Urinary bladder (tissue), 4 donors: Measurements from ENCODE around the gene RHBDF2. TPM values are rescaled to one million over a fixed set of nuclear protein-coding genes. Genes with fewer than 3 reads are reported as not detected.
A peak's percentile ranks its signal among the peaks of the same experiment; 100 is the strongest.

ENCODE experiments used
- DNase-seq: peaks from one replicate; pipeline ENCODE4 v3.0.0-alpha.2; 2015; ENCODE audit errors: extremely low spot score
- H3K27ac ChIP-seq: one replicate; pipeline ENCODE4 v1.5.1; 2013; ENCODE audit warnings: low read depth, mild to moderate bottlenecking, moderate library complexity
- H3K36me3 ChIP-seq: one replicate; pipeline ENCODE4 v1.6.1; 2013; ENCODE audit warnings: mild to moderate bottlenecking, moderate library complexity; ENCODE audit not compliant: insufficient read depth
- H3K4me1 ChIP-seq: one replicate; pipeline ENCODE4 v1.6.1; 2013; ENCODE audit warnings: mild to moderate bottlenecking, moderate library complexity; ENCODE audit not compliant: insufficient read depth
- H3K4me3 ChIP-seq: one replicate; pipeline ENCODE4 v1.5.1; 2013; ENCODE audit warnings: low read depth, low read length
- whole genome bisulfite sequencing: extraction: QIAGEN DNeasy Blood & Tissue Kit; methylation state at CpG from one replicate; pipeline ENCODE4 v1.1.7; 2013; 5-methylcytosine and 5-hydroxymethylcytosine counted together
- polyA plus RNA-seq: library from polyadenylated mRNA; stranded (reverse); fragments of 200-250 nt; gene quantifications from one replicate; pipeline ENCODE4 v1.2.3, GENCODE V29; 2013
- total RNA-seq: library from RNA; depleted of rRNA; stranded (reverse); fragments of >200 nt; gene quantifications from one replicate; pipeline ENCODE4 v1.2.3, GENCODE V29; 2014
- donor health status: healthy with polysubstance abuse.
- donor health status: healthy.

RHBDF2 gene
- total and polyA plus RNA-seq, 2 donors: 4.2 to 17.2 TPM

DNA sequence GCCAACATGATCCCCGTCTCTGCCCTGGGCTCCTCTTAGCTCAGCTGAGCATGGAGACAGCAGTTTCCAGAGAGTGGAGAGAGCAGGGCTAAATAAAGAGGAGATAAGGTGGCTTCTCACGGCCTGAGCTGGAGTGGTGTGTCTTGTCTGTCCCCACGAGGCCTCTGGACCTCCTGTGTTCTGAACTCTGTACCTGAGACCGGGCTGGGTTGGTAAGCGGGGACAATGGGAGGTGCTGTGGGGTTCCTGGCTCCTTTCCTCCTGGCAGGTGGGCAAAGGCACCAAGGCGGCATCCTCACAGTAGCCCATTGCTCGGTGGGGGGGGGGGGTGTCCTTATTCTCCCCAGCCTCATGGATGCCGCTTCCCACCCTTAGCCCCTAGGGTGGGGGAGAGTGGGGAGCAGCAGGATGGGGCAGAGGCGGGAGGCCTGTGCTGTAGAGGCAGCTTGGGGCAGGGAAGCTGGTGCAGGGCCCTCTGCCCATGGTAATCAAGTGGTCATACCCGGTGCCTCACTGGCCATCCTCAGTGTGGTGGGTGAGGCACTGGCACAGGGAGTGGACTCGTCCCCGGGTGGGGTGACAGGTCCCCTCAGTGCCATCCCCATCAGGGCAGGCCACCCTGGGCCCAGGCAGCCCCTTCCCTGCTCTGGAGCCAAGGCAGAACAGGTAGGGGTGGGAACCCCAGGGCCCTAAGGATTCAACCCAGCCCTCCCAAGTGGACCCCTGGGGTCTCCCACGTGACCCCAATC, 31.1 kb downstream of the RHBDF2 start:
- WGBS: 93% methylated on average over 13 of the region's 13 CpGs
- H3K36me3 ChIP-seq: no peaks in the 10 kb centered on the region

DNA sequence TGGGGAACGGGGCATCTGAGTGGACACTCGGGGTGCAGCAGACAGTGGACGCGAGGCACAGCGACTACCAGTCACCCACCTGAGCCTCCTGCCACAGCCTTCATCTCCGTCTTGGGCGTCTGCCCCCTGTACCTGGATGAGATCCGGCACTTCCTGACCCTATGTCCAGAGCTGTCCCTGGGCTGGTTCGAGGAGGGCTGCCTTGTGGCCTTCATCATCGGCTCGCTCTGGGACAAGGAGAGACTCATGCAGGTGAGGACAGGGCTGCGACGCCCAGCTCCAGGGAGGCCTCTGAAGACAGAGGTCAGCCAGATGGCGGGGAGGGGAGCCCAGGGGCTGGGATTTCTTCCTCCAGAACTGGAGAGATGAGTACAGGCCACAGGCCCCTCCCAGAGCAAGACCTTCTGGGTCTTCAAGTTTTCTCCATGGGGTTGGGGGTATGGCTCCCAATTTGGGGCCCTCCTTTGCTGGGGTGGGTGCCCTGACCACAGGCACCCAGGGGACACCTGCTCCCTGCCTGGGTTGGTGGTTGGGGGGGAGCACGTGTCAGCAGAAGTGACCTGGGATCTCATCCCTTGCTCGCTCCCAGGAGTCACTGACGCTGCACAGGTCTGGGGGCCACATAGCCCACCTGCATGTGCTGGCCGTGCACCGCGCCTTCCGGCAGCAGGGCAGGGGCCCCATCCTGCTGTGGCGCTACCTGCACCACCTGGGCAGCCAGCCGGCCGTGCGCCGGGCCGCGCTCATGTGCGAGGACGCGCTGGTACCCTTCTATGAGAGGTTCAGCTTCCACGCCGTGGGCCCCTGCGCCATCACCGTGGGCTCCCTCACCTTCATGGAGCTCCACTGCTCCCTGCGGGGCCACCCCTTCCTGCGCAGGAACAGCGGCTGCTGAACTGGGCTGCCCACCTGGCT, 31.9 kb downstream of the RHBDF2 start:
- no peak for DNase-seq
- Histone ChIP-seq H3K27ac (no peak overlapping the region), H3K36me3 (no peaks in the 10 kb centered on the region), H3K4me1 (no peaks in the 10 kb centered on the region), H3K4me3 (no peak overlapping the region)
- 96% methylated on average over 38 of the region's 38 CpGs for WGBS

More for the DNA sequence above, 31.1 kb downstream of the RHBDF2 start:
- Histone ChIP-seq H3K27ac (no peak overlapping the region), H3K4me3 (no peak overlapping the region), H3K4me1 (no peaks in the 10 kb centered on the region)
- no peak for DNase-seq

DNA sequence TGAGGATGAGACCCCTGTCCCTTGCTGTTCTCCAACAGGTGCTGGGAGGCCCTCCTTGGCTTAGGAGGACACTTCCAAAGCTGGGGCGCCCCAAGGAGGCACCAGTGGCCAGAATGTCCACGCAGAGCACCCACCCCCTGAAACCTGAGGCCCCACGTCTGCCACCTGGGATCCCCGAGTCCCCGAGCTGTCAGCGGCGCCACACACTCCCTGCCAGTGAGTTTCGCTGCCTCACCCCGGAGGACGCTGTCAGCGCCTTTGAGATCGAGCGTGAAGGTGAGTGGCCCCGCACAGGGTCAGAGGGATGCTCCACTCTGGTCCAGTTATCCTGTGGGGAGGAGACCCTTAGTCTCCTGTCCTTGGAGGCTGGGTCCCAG, 32.6 kb downstream of the RHBDF2 start:
- 96% methylated on average over 14 of the region's 14 CpGs for WGBS
- DNase-seq: no peak
- Histone ChIP-seq H3K27ac (no peak overlapping the region), H3K36me3 (no peaks in the 10 kb centered on the region), H3K4me1 (no peaks in the 10 kb centered on the region), H3K4me3 (no peak overlapping the region)

DNA sequence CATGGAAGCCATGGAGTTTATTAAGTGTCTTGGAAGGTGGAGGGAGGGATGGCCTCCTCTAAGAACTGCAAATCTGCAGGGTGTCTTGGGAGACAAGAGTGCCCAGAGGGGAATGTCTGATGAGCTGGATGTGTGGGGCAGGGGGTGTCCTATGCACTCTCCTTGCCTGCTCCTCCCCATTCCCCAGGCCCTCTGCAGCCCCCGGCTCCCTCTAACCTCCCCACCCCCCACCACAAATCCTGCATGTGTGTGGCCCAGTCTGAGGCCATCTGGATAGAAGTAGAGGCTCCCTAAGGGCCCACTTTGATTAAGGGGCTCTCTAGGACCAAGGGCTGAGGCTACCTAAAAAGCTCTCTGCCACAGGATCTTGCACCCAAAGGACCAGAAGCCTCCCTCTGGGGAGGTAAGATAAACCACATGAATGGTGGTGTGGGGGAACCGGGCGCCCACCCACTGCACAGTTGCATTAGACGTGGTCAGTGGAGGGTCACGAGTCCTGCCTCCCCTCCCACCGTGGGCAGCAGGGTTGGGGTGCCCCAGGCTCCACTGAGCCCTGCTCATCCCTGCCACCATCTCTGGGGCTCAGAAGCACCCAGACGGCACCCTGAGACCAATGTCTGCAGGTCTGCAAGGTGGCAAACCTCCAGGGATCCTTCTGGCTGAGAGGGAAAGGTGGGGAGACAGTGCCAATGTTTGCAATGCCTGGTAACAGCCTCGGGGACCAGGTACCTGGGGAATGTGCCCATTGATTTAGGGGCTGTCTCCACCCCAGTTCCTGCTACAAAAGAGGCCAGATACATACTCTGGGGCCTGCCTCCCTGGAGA, 33.2 kb downstream of the RHBDF2 start:
- whole genome bisulfite sequencing: 84% methylated on average over 8 of the region's 8 CpGs
- no peak overlapping the region for H3K27ac ChIP-seq

DNA sequence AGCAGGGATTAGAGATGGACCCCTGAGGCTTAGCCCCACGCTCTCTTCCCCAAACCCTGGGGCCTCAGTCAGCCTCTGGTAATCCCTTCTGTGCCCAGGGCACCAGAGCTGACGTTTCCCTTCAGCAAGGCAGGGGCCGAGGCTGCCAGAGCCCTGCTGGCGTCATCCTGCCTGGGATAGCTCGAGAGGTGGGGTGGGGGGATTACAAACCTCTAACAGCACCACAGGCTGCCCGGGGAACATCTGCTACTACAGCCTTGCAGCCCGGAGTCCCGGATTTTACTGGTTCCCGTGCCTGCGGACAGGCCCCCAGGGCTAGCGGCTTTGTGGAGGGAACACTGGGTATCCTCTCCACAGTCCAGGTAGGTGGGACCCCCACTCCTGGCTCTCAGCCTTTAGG, 33.9 kb downstream of the RHBDF2 start, which contains the start of gene AANAT:
AANAT (plus strand) TSS at position 238 of the 400 bp plus-strand sequence. CDS start 1,144 bp downstream, outside the sequence.
- H3K27ac ChIP-seq: no peak within 1 kb of the TSS
- H3K36me3 ChIP-seq: no peaks in the 10 kb centered on the region
- DNase-seq: no peak
- WGBS: 62% methylated on average over 11 of the region's 11 CpGs
- no peak within 1 kb of the TSS for H3K4me3 ChIP-seq
- H3K4me1 ChIP-seq: no peaks in the 10 kb centered on the region

More for the DNA sequence above, 33.2 kb downstream of the RHBDF2 start:
- no peak overlapping the region for H3K4me3 ChIP-seq
- DNase-seq: no peak
- H3K36me3 ChIP-seq: no peaks in the 10 kb centered on the region
- no peaks in the 10 kb centered on the region for H3K4me1 ChIP-seq

DNA sequence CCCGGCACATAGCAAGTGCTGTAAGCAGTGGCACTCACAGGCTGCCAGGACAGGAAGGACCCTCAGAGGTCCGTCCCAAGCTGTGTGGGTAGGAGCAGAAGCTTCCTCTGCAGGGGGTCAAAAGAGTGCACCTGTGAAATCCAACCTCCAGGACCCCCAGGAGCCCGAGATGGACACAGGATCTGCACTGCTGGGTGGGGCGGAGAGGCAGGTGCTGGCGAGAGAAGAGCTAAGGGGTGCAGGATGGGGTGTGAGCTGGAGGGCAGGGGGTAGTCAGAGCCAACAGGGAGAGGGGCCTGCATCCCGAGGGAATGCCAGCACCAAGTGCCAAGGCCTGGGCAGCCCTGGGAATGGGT, 34.5 kb downstream of the RHBDF2 start:
- H3K4me1 ChIP-seq: no peaks in the 10 kb centered on the region
- no peak overlapping the region for H3K27ac ChIP-seq
- no peaks in the 10 kb centered on the region for H3K36me3 ChIP-seq
- DNase-seq: no peak
- WGBS: 89% methylated on average over 6 of the region's 6 CpGs
- no peak overlapping the region for H3K4me3 ChIP-seq

DNA sequence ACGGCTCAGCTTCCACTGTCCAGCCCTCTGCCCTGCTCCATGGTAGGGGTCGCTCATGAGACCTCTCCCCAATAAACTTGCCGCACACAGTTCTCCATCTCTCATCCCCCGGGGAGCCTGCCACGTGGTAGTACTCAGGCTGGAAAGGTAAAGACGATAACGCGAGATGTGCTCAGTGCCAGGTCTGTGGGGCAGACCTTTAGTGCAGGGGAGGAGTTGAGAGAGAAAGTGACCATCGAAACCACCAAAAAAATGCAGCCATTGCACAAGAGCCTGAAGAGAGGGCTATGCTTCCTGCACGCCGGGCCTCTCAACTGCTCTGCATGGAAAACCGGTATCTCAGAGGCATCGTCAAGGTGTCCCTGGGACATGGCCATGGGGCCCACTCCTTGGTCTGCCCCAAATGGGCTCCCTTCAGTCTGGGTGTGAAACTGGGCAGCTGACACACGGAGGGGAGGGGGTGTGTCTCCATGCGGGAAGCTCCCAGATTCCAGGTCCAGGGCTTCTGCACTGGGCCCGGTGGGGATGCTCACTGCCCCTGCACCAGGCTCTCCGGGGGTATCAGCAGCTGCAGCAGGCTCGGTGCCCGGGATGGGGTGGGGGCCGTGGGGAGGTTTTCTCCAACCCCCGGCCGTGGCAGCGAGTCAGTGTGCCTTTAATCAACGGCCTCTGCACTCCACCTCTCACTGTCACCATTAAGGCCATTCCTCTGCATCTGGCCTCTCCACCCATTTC, 38.5 kb downstream of the RHBDF2 start:
- Histone ChIP-seq H3K36me3 (no peaks in the 10 kb centered on the region), H3K4me3 (no peak overlapping the region), H3K4me1 (no peaks in the 10 kb centered on the region), H3K27ac (no peak overlapping the region)
- DNase-seq: no peak
- 77% methylated on average over 24 of the region's 24 CpGs for WGBS

DNA sequence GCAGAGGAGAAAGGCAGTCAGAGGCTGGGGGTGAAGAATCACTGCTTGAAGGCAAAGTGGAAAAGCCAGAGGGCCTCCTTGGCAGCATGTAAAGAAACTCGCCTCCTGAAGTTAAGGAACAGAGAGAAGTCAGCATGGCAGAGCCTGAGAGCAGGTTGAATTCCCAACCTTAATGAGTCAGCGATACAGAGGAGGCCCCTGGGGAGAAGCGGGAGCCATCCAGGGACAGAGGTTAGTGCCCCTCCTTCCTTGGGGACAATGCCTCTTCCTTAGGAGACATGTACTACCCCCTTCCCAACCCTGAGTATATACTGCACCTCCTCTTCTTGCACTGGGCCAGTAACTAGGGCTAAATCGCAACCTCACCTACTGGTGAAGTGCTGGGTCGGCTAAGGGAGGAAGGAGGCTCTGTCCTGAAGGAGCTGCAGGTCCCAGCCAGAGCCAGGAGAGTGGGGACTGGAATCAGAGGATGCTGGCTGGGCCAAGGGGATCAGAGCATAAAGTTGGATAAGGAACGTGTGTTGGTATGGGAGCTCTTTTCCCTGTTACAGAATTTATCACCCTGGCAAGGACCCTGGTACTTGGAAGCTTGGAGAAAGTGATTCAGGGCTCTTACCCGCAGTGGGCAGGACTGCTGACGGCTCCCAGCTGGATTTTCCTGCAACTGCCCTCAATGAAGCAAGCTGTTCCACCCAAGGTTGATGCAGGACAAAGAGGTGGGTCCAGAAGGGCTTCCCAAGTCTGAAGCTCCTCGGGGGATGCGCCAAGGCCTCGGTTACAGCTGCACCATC, 39.3 kb downstream of the RHBDF2 start:
- Histone ChIP-seq H3K4me1 (no peaks in the 10 kb centered on the region), H3K36me3 (no peaks in the 10 kb centered on the region), H3K4me3 (no peak overlapping the region), H3K27ac (no peak overlapping the region)
- DNase-seq: no peak
- 73% methylated on average over 11 of the region's 11 CpGs for WGBS

DNA sequence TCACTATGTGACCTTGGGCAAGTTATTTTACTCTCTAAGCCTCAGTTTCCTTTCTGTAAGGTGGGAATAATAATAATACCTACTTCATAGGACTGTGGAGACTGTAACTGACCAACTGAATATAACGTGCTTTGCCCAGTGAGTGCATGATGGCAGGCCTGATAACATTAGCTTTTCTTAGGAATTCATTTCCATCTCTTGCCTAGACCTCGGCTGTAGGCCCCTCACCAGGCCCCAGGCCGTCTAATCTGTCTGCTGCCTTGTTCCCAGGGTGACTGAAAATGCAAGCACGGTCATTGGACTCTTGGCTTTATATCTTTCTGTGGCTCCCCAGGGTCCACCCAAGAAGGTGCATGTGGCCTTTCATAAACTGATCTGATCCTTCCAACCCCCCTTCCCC, 41.5 kb downstream of the RHBDF2 start:
- WGBS: 77% methylated on average over 4 of the region's 4 CpGs
- Histone ChIP-seq H3K27ac (no peak overlapping the region), H3K4me3 (no peak overlapping the region), H3K4me1 (no peaks in the 10 kb centered on the region), H3K36me3 (no peaks in the 10 kb centered on the region)
- DNase-seq: no peak

DNA sequence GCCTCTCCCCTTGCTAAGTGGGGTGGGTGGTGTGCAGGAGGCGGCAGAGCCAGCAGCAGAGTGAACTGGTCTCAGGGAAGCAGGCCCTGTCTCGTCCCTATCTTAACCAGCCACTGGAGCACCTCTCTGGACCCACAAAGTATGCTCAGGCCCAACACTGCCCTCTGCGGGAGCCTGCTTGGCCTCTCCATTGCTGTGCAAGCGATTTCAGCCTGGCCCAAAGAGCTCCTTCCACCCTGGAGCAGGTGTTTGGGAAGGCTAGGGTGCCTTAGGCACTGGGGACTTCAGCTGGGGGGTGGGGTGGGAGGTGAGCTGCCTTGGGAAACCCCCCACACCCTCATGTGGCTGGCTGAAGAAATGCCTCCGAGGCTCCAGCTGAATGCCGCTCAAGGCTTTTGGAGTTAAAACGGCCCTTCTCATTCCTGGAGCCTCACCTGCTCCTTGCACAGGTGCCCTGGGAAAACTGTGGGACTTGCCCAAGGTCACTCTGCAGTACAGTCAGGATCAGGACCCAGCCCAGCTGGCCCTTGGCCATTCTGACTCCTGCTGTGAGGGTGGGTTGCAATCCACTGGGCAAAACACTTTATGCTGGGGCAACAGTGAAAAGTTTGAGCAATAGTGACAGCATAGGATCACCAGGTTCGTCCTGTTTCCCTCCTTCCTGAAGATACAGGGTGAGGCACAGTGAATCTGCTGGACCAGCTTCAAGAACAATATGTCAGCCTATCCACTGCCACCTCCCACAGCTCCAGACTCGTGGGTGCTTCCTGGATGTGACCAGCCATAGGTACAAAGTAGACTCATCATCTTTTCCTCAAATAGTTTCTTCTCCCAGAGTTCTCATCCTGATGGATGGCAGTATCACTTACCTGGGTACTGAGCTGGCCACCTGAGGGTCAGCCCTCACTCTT, 42.4 kb downstream of the RHBDF2 start:
- no peaks in the 10 kb centered on the region for H3K4me1 ChIP-seq
- no peaks in the 10 kb centered on the region for H3K36me3 ChIP-seq
- H3K27ac ChIP-seq: no peak overlapping the region
- H3K4me3 ChIP-seq: no peak overlapping the region
- no peak for DNase-seq
- WGBS: 48% methylated on average over 9 of the region's 9 CpGs

DNA sequence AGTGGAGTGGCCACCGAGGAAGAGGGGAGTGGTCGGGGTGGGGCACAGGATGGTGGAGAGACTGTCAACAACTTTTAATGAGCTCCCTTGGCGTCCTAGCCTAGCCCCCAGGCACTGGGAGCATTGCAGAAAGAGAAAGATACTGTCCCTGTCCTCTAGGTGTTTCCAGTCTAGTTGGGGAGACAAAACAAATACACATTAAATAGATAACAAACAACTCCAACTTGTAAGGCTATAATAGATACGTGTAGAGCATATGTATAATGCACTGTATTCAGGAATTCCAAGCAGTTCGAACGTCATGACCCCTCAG, 47.8 kb downstream of the RHBDF2 start:
- Histone ChIP-seq H3K4me1 (no peaks in the 10 kb centered on the region), H3K27ac (no peak overlapping the region), H3K4me3 (peak overlapping the region; percentile 96), H3K36me3 (no peaks in the 10 kb centered on the region)
- DNase-seq: no peak
- 24% methylated on average over 6 of the region's 6 CpGs for WGBS
